GM12873 (cell line): ENCODE data around the gene CADM1.

Source experiments
- CTCF ChIP-seq: IDR thresholded peaks from 2 replicates; pipeline ENCODE4 v1.5.1; 2012; ENCODE audit warnings: low read depth, mild to moderate bottlenecking, moderate library complexity, low read length, control low read depth; ENCODE audit not compliant: insufficient read depth; ENCODE audit errors: missing control alignments

CADM1 gene

DNA sequence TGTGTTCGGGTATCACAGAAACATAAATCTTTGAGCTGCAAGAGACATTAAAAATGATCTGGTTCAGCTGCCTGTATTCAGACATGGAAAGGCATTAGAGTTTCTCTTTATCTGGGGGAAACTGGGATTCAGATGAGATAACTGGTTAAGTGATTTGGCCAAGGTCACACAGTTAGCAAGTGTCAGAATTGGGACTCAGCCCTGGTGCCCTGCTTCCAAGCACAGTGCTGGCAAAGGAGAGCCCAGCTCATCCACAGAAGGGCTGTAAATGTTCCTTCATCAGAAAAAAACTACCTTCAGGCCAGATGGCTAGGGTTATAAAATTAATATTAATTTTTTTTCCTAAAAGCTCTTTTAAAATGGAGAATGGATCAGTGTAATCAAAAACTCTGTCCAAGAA is 20.4 kb upstream of the CADM1 start:
- no peak for TF ChIP-seq CTCF

DNA sequence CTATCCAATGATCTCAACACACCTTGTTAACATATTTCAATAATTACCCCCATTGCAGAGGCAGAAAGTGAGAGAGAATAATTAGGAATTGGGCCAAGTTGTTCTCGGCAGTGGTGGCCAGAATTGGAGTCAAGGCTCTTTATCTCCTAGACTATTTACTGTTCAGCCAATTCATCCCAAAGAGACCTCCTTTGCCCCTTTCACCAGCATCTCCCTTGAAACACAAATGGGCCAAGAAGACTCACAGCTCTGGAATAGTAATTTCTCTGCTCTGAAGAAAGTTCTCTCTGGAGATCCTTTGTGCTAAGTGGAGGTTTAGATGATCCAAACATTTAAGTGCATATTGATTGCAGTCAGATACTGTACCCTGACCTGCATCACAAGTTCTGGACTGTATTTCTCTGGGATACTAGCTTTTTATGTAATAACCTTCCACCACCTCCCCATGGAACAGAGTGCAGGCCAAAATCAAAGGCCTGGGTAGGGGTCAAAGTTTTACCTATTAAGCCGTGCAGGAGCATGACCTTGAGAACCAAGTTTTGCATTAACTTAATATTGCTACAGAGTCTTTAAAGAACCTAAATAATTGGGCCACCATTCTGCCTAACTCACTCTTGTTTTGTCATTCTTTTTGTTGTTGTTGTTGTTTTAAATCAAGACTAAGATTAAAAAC is 19.6 kb upstream of the CADM1 start:
- no peak for TF ChIP-seq CTCF

DNA sequence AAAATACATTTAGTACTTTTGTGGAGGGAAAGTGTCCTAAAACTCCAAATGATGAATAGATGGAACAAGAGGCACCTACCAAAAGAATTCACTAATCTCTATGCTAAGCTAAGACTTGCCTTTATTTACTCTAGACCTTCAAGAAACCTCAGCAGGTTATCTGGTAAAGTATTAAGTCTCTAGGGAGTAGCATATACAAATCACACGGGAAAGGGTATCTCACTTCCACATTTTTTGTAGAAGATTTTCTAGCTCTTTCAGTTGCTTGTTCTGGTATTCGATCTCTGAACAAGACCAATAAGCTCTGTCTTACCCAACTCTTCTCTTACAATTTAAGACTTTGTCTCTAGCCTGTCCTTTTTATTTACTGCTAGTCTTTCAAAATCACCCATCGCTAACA is 18.1 kb upstream of the CADM1 start:
- TF ChIP-seq CTCF = no peak

GRCh38 chr11:115521825-115522224 is 17.6 kb upstream of the CADM1 start:
- TF ChIP-seq CTCF = no peak

- TF ChIP-seq CTCF = no peak
Observed at GRCh38 chr11:115518983-115519628, 14.9 kb upstream of the CADM1 start.

DNA sequence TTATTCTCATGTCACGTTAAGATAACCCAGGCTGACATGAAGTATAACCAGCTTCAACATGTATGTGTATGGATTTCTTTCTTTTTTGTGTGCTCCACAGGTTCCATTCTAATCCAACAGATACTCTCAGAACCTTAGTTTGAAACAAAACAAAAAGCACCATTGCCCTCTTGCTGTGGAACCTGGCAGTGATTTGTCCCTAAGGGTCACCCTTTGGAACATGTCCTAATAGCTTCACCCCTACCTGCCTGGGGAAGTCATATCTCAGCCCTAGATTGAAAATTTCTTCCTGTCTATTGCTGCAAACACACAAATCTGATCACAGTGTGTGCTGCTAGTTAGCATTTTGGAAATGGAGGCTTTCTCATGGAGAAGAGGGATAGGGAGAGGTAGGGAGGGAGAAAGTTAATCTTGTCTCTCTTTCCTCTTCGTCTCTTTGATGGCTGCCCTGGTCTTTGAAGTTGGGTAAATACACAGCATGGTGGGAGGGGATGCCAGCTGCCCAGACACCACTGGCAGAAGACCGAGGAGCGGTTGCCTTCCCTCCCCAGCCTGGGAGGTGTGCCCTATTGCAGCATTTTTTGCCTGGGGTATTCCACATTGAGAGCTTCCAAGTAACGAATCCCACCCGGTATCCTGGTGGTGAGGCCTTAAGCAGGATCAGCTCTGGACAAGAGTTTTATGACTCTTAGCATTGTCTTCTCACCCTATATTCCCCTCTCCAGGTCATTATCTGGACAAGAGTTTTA is 11.6 kb upstream of the CADM1 start:
- TF ChIP-seq CTCF = no peak

DNA sequence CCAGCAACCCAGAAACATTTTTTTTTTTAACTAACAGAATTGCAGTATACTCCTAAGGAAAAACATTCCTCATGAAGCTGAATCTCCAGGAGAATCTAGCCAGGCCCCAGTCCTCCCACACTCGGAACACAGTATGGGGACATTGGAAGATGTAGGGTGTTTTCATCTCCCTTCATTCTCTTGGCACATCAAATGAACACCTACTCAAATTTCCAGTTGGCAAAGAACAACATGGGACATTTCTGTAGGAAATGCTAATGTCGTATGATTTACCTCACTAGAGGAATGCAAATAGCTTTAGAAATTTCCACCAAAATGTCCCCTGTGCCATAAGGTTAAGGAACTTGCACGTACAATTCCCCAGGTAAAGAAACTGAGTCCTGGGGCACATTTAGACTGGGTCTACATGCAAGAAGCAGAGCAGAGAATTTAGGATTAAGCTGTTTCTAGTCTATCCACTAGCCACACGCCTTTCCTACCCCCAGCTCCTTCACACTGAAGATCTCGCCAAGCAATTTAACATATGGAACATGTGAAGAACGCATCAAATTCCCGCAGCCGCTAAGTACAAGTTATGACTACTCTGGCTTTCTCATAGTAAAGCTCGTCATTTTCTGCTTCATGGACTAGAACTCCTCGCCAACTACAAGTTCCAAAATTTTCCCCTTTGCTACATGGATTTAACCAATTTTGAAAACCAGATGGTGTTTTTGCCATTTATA is 2.9 kb upstream of the CADM1 start:
- no peak for TF ChIP-seq CTCF
